ENCODE results near the gene DGKE. TPM values are rescaled to one million over a fixed set of nuclear protein-coding genes. Genes with fewer than 3 reads are reported as not detected.

DGKE gene
- total RNA-seq, 1 experiment from 2014 or later: 2.0 TPM

GRCh38 chr17:56821847-56822534, 12.0 kb upstream of the DGKE start:
- H3K36me3 ChIP-seq: no peaks in the 10 kb centered on the region
- no peaks in the 10 kb centered on the region for H3K27me3 ChIP-seq (replicated peaks)
- no peak overlapping the region for H3K4me3 ChIP-seq
- H3K4me1 ChIP-seq (replicated peaks): 0 out of 2 replicates have a peak, but pooled peaks cover 3% of the 10 kb centered on the region
- DNase-seq (ENCODE audit: low read depth in 1 of 2, low spot score in 2 of 2): no peak
- H3K9me3 ChIP-seq (replicated peaks): no peaks in the 10 kb centered on the region
- H3K27ac ChIP-seq: no peak overlapping the region

GRCh38 chr17:56822725-56823124, 11.2 kb upstream of the DGKE start:
- Histone ChIP-seq H3K36me3 (no peaks in the 10 kb centered on the region), H3K4me1 (replicated peaks) (0 out of 2 replicates have a peak, but pooled peaks cover 3% of the 10 kb centered on the region), H3K27me3 (replicated peaks) (no peaks in the 10 kb centered on the region), H3K27ac (no peak overlapping the region), H3K9me3 (replicated peaks) (no peaks in the 10 kb centered on the region), H3K4me3 (no peak overlapping the region)
- no peak for DNase-seq (ENCODE audit: low read depth in 1 of 2, low spot score in 2 of 2)

GRCh38 chr17:56823848-56824247, 10.1 kb upstream of the DGKE start:
- Histone ChIP-seq H3K36me3 (no peaks in the 10 kb centered on the region), H3K4me1 (replicated peaks) (0 out of 2 replicates have a peak, but pooled peaks cover 3% of the 10 kb centered on the region), H3K27ac (no peak overlapping the region), H3K4me3 (no peak overlapping the region), H3K27me3 (replicated peaks) (no peaks in the 10 kb centered on the region), H3K9me3 (replicated peaks) (no peaks in the 10 kb centered on the region)
- DNase-seq (ENCODE audit: low read depth in 1 of 2, low spot score in 2 of 2): no peak

GRCh38 chr17:56824503-56824902, 9.4 kb upstream of the DGKE start:
- Histone ChIP-seq H3K4me3 (no peak overlapping the region), H3K9me3 (replicated peaks) (no peaks in the 10 kb centered on the region), H3K27me3 (replicated peaks) (no peaks in the 10 kb centered on the region), H3K36me3 (no peaks in the 10 kb centered on the region), H3K27ac (no peak overlapping the region), H3K4me1 (replicated peaks) (0 out of 2 replicates have a peak, but pooled peaks cover 3% of the 10 kb centered on the region)
- DNase-seq (ENCODE audit: low read depth in 1 of 2, low spot score in 2 of 2): no peak

GRCh38 chr17:56826611-56827414, 7.1 kb upstream of the DGKE start:
- H3K9me3 ChIP-seq (replicated peaks): no peaks in the 10 kb centered on the region
- H3K36me3 ChIP-seq: peaks cover 13% of the 10 kb centered on the region
- H3K4me1 ChIP-seq (replicated peaks): no peaks in the 10 kb centered on the region
- H3K4me3 ChIP-seq: no peak overlapping the region
- no peaks in the 10 kb centered on the region for H3K27me3 ChIP-seq (replicated peaks)
- DNase-seq (ENCODE audit: low read depth in 1 of 2, low spot score in 2 of 2): no peak
- no peak overlapping the region for H3K27ac ChIP-seq

GRCh38 chr17:56830726-56831368, 3.1 kb upstream of the DGKE start:
- Histone ChIP-seq H3K9me3 (replicated peaks) (peaks cover 5% of the 10 kb centered on the region; the same call in 1 of the 2 replicates), H3K27ac (no peak overlapping the region), H3K4me1 (replicated peaks) (peaks cover 23% of the 10 kb centered on the region), H3K36me3 (peaks cover 28% of the 10 kb centered on the region), H3K4me3 (no peak overlapping the region), H3K27me3 (replicated peaks) (no peaks in the 10 kb centered on the region)
- no peak for DNase-seq (ENCODE audit: low read depth in 1 of 2, low spot score in 2 of 2)

GRCh38 chr17:56831369-56832095, 2.4 kb upstream of the DGKE start:
- Histone ChIP-seq H3K27ac (no peak overlapping the region), H3K36me3 (peaks cover 28% of the 10 kb centered on the region), H3K27me3 (replicated peaks) (no peaks in the 10 kb centered on the region), H3K9me3 (replicated peaks) (peaks cover 5% of the 10 kb centered on the region; the same call in 1 of the 2 replicates), H3K4me1 (replicated peaks) (peaks cover 23% of the 10 kb centered on the region), H3K4me3 (no peak overlapping the region)
- no peak for DNase-seq (ENCODE audit: low read depth in 1 of 2, low spot score in 2 of 2)

GRCh38 chr17:56832446-56832845, 1.5 kb upstream of the DGKE start:
- H3K4me3 ChIP-seq: peak overlapping the region; percentile 86
- peaks cover 23% of the 10 kb centered on the region for H3K4me1 ChIP-seq (replicated peaks)
- DNase-seq (ENCODE audit: low read depth in 1 of 2, low spot score in 2 of 2): no peak
- no peaks in the 10 kb centered on the region for H3K27me3 ChIP-seq (replicated peaks)
- no peak overlapping the region for H3K27ac ChIP-seq
- peaks cover 5% of the 10 kb centered on the region; the same call in 1 of the 2 replicates for H3K9me3 ChIP-seq (replicated peaks)
- H3K36me3 ChIP-seq: peaks cover 28% of the 10 kb centered on the region

GRCh38 chr17:56833057-56833808, 718 bp upstream of the DGKE start:
- peak overlapping the region; percentile 86 for H3K4me3 ChIP-seq
- DNase-seq (ENCODE audit: low read depth in 1 of 2, low spot score in 2 of 2): peak; percentile 65 to 89
- H3K27ac ChIP-seq: peak overlapping the region; percentile 65
- no peaks in the 10 kb centered on the region for H3K27me3 ChIP-seq (replicated peaks)
- peaks cover 28% of the 10 kb centered on the region for H3K36me3 ChIP-seq
- peaks cover 23% of the 10 kb centered on the region for H3K4me1 ChIP-seq (replicated peaks)
- H3K9me3 ChIP-seq (replicated peaks): peaks cover 5% of the 10 kb centered on the region; the same call in 1 of the 2 replicates

GRCh38 chr17:56834380-56835263, 671 bp downstream of the DGKE start:
- DNase-seq (ENCODE audit: low read depth in 1 of 2, low spot score in 2 of 2): peak in 1 of 2 experiments; percentile 49
- Histone ChIP-seq H3K36me3 (peaks cover 28% of the 10 kb centered on the region), H3K27me3 (replicated peaks) (no peaks in the 10 kb centered on the region), H3K27ac (peak overlapping the region; percentile 25), H3K4me3 (peak overlapping the region; percentile 86), H3K4me1 (replicated peaks) (peaks cover 23% of the 10 kb centered on the region), H3K9me3 (replicated peaks) (peaks cover 5% of the 10 kb centered on the region; the same call in 1 of the 2 replicates)

- H3K4me3 ChIP-seq: no peak overlapping the region
- no peaks in the 10 kb centered on the region for H3K27me3 ChIP-seq (replicated peaks)
- peaks cover 5% of the 10 kb centered on the region; the same call in 1 of the 2 replicates for H3K9me3 ChIP-seq (replicated peaks)
- H3K27ac ChIP-seq: no peak overlapping the region
- H3K4me1 ChIP-seq (replicated peaks): peaks cover 23% of the 10 kb centered on the region
- H3K36me3 ChIP-seq: peaks cover 28% of the 10 kb centered on the region
- no peak for DNase-seq (ENCODE audit: low read depth in 1 of 2, low spot score in 2 of 2)
These were observed 1.3 kb downstream of the DGKE start for GRCh38 chr17:56835264-56835585.

GRCh38 chr17:56838687-56839086, 4.7 kb downstream of the DGKE start:
- H3K36me3 ChIP-seq: no peaks in the 10 kb centered on the region

More at GRCh38 chr17:56838687-56839086, 4.7 kb downstream of the DGKE start:
- no peaks in the 10 kb centered on the region for H3K27me3 ChIP-seq (replicated peaks)
- peaks cover 7% of the 10 kb centered on the region for H3K4me1 ChIP-seq (replicated peaks)
- H3K27ac ChIP-seq: no peak overlapping the region
- no peak overlapping the region for H3K4me3 ChIP-seq
- H3K9me3 ChIP-seq (replicated peaks): peaks cover 5% of the 10 kb centered on the region; the same call in 1 of the 2 replicates
- no peak for DNase-seq (ENCODE audit: low read depth in 1 of 2, low spot score in 2 of 2)

All from SJSA1 (cell line).